Measurements from ENCODE around the gene FLYWCH1. TPM values are rescaled to one million over a fixed set of nuclear protein-coding genes. Genes with fewer than 3 reads are reported as not detected.
"Not testable (repeated sequence)": the region's sequence is repeated elsewhere in the genome, so short reads cannot be mapped to it uniquely, and the experiment has no call there.

Gene FLYWCH1
- total RNA-seq, 1 experiment from 2014 or later, result 12.5 TPM

- not testable (repeated sequence) for H2AK5ac ChIP-seq (ENCODE audit: insufficient read length, low read length); H2BK15ac ChIP-seq (ENCODE audit: low read depth, low read length); H2BK12ac ChIP-seq (ENCODE audit: insufficient read length, low read depth, low read length); H3T11ph ChIP-seq (ENCODE audit: low read length); H4K20me1 ChIP-seq (ENCODE audit: control insufficient read depth, insufficient read depth, insufficient read length); H2BK5ac ChIP-seq (ENCODE audit: insufficient read length, low read length); H2BK120ac ChIP-seq (ENCODE audit: low read depth, low read length, poor library complexity, severe bottlenecking); H4K91ac ChIP-seq (ENCODE audit: insufficient read length, low read depth, low read length); H3K18ac ChIP-seq (ENCODE audit: insufficient read length, low read depth, low read length); H3K4me1 ChIP-seq (ENCODE audit: insufficient read depth, low read length); H3K23ac ChIP-seq (ENCODE audit: insufficient read length, low read depth, low read length); H3K36me3 Mint-ChIP-seq (ENCODE audit: insufficient read depth in 1 of 3, low read depth in 3 of 3); H3K23me2 ChIP-seq (ENCODE audit: insufficient read length, low read depth, low read length, poor library complexity, severe bottlenecking); H3K27me3 ChIP-seq (ENCODE audit: insufficient read depth, low read length); H3K14ac ChIP-seq (ENCODE audit: insufficient read depth, low read length); H3K56ac ChIP-seq (ENCODE audit: insufficient read length, low read depth, low read length); H2BK20ac ChIP-seq (ENCODE audit: low read depth, low read length, poor library complexity, severe bottlenecking); H3K4me2 ChIP-seq (ENCODE audit: insufficient read depth, insufficient read length, low read length); H4K5ac ChIP-seq (ENCODE audit: insufficient read length, low read depth, low read length); H3K9me3 ChIP-seq (ENCODE audit: control insufficient read depth, low read depth, low read length); H4K8ac ChIP-seq (replicated peaks; ENCODE audit: insufficient read length, low read depth, low read length); H3K4ac ChIP-seq (ENCODE audit: low read depth, low read length); H2AFZ ChIP-seq (ENCODE audit: low read length); H3K27ac ChIP-seq (ENCODE audit: insufficient read length, low read depth, low read length); H3K9ac ChIP-seq (ENCODE audit: extremely low read depth, insufficient read length, low read length); H3K79me1 ChIP-seq (ENCODE audit: insufficient read depth, low read depth, low read length, poor library complexity, severe bottlenecking); H3K4me3 Mint-ChIP-seq; H3K79me2 ChIP-seq (ENCODE audit: insufficient read depth, low read length)
- H3K27ac Mint-ChIP-seq, result peak overlapping the region in 1 of 3 experiments; percentile 35; a peak in 1 of 7 replicates
- H3K4me1 Mint-ChIP-seq, result peaks cover 10 to 17% of the 10 kb centered on the region in 2 experiments
- peaks cover 10% of the 10 kb centered on the region for H3K27me3 Mint-ChIP-seq (ENCODE audit: low read depth)
- no CpG with 5 or more reads among the region's 17 CpGs for WGBS (ENCODE audit: extremely low coverage, insufficient read length, low lambda C conversion rate)
- H3K9me3 Mint-ChIP-seq, result peaks cover 9 to 14% of the 10 kb centered on the region in 2 experiments
- peak; percentile 70 for TF ChIP-seq CTCF (conservative IDR thresholded peaks at IDR 0.05)
- DNase-seq, result peak; percentile 74
Measured at GRCh38 chr16:2907084-2907753, 4.5 kb upstream of the FLYWCH1 start.

All from H9 (cell line).